Stromal cell of bone marrow (primary cell): Measurements from ENCODE around the gene CSNK2B.

ENCODE experiments used
- DNase-seq: peaks from one replicate; pipeline ENCODE4 v3.0.0-alpha.2; 2012; ENCODE audit warnings: low read depth

The CSNK2B gene

DNA sequence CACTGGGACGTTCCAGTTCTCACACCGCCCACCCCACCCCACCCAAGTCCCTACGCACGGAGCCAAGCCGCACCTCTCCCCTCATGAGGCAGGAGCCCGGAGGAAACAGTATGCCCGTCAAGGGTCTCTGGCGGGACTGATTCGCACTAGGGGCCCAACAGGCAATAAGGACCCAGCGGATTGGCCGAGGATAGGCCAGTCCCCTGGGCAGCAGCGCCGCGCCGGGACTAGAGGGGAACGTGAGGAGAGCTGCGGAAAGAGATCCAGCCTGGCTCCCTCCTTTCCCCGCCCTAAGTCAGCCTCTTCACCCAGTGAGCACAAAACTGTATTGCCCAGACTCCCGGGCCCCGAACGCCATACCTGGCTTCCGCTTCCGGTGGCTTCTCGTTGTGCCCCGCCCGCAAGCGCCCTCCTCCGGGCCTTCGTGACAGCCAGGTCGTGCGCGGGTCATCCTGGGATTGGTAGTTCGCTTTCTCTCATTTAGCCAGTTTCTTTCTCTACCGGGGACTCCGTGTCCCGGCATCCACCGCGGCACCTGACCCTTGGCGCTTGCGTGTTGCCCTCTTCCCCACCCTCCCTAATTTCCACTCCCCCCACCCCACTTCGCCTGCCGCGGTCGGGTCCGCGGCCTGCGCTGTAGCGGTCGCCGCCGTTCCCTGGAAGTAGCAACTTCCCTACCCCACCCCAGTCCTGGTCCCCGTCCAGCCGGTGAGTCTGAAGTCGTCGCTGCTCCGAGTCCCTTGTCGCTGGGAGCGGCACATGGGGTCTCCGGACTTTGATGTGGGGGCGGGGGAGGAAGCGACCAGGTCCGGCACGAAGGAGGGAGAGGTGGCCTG is at the start of gene CSNK2B:
Gene CSNK2B, plus strand, starts transcription at position 580 of the 836 bp plus-strand sequence. CDS start 752 bp downstream, outside the sequence.
- peak; percentile 96 for DNase-seq

DNA sequence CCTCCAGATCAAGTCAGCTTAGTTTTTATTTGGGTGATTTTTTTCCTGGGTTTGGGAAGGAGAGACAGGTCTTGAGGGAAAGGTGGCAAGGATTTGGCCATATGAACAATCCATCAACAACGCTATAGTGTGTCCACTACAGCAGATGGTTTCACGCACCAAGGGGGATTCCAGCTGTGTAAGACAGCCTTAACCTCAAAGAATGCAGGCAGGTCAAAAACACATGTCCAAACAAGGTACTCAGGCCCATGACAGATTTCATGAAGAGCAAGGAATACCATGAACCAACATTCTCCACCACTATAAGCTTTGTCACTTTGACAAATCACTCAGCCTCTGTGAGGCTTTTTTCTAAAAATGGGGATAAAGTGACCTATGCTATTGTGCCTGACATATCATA is 48.9 kb upstream of the CSNK2B start:
- no peak for DNase-seq

DNA sequence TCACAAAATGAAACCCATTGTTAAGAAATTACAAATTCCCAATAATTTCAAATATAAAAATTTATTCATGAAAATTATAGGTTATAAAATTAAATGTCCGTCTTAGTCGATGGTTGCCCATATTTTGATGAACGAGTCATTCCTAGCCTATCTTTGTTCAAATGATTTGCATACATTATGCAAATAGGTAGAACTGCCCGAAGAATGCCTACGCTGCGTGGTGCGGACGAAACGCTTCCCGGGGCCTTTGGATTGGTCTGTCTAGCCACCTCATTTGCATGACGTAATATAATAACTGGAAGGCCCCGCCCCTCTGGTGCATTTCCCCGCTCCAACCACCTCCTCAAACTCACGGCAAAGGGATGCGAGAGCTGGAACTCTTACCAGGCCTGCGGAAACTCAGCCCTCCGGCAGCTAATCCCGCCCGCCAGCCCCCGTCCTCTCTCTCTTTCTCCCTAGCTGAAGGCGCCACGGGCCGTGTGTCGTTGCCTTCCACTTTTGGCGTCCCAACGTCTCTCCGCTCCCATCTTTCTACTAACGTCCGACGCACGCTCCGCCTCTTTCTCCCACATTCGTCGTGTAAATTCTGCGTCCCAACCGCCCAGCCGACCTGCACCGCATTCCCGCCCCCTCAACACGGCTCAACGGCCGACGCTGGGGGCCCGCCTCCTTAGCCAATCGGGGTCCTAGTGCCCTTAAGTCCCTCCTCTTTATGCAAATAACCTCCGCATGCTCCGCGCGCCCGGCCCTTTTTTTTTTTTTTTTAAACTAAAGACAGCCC is 45.9 kb upstream of the CSNK2B start:
- peak; percentile 99 for DNase-seq

DNA sequence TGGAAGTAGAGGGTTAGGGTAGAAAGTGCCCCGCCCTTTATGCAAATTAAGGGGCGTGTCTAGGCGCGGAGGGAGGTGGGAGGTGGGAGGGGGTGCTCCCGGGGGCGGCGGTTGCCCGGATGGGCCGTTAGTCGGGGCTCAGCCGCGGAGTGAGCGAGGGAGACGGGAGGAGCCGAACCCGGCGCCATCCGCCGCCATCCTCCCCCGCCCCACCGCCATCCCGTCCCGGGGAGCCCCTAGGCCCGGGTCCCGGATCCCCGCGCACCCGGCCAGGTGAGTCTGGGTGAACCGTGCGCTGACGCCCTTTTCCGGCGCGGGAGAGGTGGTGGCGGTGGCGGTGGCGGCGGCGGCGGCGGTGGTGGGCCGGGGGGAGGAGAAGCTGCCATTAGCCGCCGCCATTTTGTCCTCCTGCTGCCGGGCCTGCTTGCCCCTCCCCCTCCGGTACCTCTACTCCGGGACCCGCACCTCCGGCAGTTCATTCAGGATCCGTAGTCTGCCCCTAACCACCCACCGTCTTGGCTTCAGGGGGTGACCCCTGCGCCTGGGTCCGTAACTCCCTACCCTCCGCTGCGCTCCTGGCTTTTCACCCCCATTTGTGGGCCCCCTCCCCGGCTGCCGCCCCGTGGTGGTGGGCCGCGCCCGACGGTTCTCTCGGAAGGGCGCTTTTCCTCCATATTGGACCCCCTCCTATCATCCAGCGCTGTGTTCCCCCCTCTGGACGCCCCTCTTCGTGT is 45.1 kb upstream of the CSNK2B start, which contains the start of gene PRRC2A:
Gene PRRC2A, plus strand, starts transcription at position 130 of the 734 bp plus-strand sequence. CDS start 2,075 bp downstream, outside the sequence.
- peak; percentile 31 for DNase-seq

DNA sequence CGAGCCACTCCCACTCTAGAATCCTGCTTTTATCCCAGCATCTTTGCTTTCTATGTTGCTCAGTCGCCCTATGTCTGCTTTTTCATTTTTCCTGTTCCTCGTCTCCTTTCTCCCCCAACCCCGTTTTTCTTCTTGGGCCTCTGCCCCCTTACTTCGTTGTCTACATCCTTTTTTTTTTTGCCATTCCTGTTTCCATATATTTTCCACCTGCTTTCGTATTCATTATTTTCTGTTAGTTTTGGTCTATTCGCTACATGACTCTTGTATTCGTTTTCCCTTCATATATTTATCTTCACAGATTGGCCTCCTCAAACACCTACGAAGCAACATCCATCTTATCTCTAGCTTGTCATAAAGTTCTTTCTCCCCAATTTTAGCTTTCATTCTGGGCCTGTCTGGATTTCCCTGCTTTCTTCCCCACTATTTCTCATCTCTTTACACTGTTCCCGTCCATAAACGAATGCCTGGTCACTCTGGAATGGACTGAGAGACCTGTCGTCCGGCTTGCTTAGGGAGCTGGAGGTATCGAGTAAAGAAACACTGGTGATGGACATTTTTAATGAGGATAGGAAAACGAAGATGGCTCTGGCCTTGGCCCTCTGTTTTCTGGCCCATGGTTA is 44.5 kb upstream of the CSNK2B start:
- DNase-seq: no peak

DNA sequence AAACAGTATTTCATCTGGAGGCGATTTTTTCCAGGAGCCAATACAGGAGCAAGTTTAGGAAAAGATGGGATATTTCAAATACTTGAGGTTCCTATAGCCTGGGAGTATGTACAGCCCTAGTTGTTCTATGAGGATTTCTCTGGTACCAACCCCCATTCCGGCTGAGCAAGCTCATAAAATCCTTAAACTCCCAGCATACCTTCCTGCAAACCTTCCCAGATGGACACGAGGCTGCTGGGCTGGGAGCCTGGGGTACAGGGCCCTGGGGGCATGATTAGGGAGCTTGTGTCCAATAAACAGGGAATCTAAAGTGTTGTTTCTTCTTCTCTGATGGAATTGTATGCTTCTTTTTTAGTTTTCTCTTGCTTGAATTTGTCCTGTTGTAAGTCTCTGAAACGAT is 43.9 kb upstream of the CSNK2B start:
- no peak for DNase-seq

DNA sequence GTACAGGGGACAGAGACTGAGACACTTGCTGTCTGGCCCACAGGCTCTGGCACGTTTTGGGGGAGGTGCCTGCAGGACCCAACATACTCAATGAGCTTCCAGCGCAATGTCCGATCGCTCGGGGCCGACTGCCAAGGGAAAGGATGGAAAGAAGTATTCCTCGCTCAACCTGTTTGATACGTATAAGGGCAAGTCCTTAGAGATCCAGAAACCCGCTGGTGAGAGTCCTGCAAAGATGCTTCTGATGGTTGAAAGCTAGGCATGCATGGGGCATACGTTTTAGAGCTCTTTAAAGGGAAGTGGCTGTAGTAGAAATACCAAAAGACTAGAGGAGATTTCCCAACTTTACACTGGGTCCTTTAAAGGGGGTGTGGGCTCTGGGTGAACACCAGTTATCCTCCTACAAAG is 43.2 kb upstream of the CSNK2B start:
- no peak for DNase-seq

DNA sequence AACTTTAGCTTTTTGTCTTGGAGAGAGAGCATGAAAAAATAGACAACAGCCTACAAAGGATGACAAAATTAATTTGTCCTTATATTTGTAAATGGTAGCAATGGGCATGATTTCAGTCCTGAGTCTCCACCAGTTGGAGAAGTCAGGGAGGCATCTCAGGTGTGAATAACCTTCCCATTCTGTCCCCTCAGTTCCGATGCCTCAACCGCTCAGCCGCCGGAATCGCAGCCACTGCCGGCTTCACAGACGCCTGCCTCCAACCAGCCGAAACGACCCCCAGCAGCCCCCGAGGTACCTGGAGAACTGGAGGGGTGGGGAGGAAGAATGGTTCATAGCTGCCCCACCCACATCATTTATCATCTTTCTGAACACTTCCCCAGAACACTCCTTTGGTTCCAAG is 41.8 kb upstream of the CSNK2B start:
- no peak for DNase-seq

DNA sequence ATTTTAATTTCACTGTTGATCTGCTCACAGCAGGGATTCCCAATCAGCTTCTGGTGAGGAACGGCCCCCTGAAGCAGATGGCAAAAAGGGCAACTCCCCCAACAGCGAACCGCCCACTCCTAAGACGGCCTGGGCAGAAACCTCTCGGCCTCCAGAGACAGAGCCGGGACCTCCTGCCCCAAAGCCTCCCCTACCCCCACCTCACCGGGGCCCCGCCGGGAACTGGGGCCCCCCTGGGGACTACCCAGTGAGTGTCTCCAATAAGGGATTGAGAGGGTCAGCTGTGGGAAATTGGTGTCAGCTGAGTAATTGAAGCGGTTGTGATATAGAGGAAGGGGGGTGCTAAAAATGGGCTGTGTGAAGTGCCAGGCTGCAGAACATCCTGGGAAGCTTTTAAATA is 38.9 kb upstream of the CSNK2B start:
- DNase-seq: no peak

DNA sequence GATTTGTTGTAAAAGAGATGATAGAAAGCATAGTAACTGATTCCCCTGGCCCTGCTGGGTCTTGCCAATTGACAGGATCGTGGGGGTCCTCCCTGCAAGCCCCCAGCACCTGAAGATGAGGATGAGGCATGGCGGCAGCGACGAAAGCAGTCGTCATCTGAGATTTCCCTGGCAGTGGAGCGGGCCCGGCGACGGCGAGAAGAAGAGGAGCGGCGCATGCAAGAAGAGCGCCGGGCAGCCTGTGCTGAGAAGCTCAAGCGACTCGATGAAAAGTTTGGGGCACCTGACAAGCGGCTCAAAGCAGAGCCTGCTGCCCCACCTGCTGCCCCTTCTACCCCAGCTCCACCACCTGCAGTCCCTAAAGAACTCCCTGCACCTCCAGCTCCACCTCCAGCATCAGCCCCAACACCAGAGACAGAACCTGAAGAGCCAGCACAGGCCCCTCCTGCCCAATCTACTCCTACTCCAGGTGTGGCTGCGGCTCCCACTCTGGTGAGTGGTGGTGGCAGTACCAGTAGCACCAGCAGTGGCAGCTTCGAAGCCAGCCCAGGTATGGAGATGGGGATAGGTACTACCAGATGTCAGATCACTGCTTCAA is 38.1 kb upstream of the CSNK2B start:
- DNase-seq: no peak

DNA sequence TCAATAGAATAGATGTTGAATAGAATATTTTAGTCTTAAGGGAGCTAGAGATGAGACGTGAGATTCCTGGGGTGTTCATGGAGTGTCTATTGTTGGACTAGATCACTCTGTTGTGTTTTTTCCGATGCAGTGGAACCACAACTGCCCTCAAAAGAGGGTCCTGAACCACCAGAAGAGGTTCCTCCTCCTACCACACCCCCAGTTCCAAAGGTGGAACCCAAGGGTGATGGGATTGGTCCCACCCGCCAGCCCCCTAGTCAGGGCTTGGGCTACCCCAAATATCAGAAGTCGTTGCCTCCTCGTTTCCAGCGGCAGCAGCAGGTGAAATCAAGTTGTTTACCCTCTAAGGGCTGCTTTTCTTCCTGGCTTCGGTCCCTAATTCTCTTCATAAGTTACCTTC is 36.9 kb upstream of the CSNK2B start:
- DNase-seq: no peak

DNA sequence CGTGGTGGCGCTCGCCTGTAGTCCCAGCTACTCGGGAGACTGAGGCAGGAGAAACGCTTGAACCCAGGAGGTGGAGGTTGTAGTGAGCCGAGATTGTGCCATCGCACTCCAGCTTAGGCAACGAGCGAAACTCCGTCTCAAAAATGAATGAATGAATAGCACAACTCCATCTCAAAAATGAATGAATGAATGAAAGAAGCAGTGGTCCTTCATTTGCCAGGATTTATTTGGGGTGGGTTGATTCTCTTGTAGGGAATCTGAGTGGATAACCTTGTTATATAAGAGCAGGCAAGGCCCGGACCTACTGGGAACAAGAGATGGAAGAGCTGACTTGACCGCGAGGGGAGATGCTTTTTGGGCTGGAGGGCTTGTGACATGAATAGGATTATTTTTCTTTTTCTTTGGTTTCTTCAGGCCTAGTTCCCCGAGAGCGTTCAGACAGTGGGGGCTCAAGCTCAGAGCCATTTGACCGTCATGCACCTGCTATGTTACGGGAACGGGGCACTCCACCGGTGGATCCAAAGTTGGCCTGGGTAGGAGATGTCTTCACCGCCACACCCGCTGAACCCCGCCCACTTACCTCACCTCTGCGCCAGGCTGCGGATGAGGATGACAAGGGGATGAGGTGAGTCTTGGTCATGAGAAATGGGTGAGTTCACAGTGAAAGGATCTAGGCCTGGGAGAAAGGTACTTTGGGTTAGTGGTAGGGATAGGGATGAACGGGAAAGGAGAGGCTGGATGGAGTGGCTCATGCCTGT is 35.5 kb upstream of the CSNK2B start:
- no peak for DNase-seq

DNA sequence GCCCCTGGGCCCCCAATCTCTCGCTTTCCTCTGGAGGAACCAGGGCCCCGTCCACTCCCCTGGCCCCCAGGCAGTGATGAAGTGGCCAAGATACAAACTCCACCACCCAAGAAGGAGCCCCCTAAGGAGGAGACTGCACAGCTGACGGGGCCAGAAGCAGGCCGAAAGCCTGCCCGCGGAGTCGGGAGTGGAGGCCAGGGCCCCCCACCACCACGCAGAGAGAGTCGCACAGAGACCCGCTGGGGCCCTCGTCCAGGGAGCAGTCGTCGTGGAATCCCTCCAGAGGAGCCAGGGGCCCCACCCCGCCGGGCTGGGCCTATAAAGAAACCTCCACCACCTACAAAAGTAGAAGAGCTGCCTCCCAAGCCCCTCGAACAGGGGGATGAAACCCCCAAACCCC is 34.7 kb upstream of the CSNK2B start:
- no peak for DNase-seq

DNA sequence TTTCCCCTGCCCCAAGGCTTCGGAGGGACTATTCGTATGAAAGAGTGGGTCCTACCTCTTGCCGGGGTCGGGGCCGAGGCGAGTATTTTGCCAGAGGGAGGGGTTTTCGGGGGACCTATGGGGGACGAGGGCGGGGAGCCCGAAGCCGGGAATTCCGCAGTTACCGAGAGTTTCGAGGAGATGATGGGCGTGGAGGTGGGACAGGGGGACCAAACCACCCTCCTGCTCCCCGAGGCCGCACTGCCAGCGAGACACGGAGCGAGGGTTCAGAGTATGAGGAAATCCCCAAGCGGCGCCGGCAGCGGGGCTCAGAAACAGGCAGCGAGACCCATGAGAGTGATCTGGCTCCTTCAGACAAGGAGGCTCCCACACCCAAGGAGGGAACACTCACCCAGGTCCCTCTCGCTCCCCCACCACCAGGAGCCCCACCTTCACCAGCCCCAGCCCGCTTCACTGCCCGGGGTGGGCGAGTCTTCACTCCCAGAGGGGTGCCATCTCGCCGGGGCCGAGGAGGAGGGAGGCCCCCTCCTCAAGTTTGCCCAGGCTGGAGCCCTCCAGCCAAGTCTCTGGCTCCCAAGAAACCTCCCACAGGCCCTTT is 34.1 kb upstream of the CSNK2B start:
- no peak for DNase-seq

DNA sequence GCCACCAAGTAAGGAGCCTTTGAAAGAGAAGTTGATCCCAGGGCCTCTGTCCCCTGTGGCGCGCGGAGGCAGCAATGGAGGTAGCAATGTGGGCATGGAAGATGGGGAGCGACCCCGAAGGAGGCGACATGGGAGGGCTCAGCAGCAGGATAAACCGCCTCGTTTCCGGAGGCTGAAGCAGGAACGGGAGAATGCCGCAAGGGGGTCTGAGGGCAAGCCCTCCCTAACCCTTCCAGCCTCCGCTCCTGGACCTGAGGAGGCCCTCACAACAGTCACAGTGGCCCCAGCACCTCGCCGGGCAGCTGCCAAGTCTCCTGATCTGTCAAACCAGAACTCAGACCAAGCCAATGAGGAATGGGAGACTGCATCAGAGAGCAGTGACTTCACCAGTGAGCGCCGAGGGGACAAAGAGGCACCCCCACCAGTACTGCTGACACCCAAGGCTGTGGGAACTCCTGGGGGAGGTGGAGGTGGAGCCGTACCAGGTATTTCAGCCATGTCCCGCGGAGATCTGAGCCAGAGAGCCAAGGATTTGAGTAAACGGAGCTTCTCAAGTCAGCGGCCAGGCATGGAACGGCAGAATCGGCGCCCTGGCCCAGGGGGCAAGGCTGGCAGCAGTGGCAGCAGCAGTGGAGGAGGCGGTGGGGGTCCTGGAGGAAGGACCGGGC is 33.5 kb upstream of the CSNK2B start:
- DNase-seq: no peak

DNA sequence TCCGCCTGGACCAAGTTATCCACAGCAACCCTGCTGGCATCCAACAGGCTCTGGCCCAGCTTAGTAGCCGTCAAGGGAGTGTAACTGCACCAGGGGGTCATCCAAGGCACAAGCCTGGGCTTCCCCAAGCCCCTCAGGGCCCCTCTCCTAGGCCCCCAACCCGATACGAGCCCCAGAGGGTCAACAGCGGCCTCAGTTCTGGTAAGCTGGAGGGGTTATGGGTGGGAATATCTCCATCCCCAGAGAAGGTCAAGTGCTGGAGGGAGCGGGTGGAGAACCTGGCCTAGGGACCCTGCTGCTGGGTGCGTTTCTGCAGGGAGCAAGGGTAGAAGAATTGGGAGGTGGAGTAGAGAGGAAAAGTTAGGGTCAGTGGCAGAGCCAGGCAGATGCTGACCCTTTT is 32.4 kb upstream of the CSNK2B start:
- DNase-seq: no peak

DNA sequence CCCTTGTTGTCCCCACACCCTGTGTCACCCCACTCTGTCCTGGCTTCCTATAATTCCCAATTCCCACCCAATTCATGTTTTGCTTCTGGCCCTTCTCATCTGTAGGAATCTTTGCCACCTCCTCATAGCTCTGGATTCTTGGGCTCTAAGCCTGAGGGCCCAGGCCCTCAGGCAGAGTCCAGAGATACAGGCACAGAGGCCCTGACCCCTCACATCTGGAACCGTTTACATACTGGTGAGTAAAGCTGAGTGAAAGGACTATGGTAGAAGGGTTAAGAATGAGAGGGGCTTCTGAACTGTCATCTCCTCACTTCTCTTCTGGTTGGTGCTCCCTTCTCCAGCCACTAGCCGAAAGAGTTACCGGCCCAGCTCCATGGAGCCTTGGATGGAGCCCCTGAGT is 31.7 kb upstream of the CSNK2B start:
- DNase-seq: no peak

DNA sequence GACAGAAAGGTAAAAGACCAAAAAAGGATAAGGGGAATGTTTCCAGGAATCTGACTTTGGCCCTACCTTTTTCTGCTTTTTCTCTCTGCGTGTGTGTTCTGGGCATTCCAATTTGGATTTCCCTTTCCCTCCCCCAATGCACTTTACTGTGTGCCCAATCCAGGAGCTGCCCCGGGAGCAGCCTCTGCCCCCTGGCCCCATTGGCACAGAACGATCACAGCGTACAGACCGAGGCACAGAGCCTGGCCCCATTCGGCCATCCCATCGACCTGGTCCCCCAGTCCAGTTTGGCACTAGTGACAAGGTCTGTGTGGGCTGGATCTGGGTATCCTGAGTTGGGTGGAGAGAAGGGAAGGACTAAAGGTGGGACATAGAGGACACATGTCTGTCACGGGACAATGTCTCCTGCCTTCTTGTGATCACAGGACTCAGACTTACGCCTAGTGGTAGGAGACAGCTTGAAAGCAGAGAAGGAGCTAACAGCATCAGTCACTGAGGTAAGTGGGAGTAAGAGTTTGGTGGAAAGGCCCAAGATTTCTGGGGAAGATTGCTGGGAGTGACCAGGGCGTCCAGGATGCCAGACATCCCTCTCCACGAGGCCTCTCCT is 30.8 kb upstream of the CSNK2B start:
- no peak for DNase-seq
